GM19455 (cell line): ENCODE results near the gene ACP5.
A peak's percentile ranks its signal among the peaks of the same experiment; 100 is the strongest.

Experiments used
- ATAC-seq: cut with Tn5 transposase; IDR thresholded peaks from one replicate; pipeline ENCODE4 v1.9.1; 2021; ENCODE audit not compliant: unreplicated experiment

Gene ACP5

GRCh38 chr19:11549386-11549953 is 28.0 kb downstream of the ACP5 start:
- no peak for ATAC-seq

DNA sequence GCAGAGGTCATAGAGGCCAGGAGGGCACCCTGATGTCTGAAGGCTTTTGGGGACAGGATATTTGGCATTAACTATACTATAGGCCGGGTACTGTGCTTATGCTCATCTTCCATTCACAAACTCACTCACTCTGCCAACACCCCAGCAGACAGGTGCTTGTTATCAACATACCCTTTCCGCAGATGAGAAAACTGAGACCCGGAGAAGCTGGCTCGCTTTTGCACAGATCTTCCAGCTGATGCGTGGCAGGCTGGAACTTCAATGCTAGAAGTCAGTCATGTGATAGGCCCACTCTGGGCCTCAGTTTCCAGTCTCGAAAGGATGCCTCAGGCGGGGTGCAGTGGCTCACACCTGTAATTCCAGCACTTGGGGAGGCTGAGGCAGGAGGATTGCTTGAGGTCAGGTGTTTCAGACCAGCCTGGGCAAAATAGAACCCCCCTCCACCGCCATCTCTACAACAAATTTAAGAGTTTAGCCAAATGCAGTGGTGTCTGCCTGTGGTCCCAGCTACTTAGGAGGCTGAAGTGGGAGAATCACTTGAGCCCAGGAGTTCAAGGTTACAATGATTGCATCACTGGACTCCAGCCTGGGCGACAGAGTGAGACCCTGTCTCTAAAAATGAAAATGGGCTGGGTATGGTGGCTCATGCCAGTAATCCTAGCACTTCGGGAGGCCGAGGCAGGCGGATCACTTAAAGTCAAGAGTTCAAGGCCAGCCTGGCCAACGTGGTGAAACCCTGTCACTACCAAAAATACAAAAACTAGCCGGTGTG is 29.3 kb downstream of the ACP5 start:
- no peak for ATAC-seq

DNA sequence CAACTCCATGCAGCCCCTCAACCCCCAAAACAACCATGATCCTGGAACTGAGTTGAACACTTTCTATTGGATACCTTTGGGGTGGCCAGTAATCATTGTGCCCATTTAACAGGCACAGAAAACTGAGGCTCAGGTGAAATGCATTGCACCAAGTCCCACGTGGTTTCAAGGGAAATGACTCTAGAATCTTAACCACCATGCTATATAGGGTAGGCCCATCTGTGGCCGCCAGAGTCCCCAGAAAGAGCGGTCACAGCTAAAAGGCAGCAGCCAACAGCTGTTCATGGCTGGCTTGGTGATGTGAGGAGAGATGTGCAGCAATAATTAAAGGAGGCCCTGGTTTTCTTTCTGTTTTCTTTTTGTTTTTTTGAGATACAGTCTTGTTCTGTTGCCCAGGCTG is 36.2 kb downstream of the ACP5 start:
- no peak for ATAC-seq

DNA sequence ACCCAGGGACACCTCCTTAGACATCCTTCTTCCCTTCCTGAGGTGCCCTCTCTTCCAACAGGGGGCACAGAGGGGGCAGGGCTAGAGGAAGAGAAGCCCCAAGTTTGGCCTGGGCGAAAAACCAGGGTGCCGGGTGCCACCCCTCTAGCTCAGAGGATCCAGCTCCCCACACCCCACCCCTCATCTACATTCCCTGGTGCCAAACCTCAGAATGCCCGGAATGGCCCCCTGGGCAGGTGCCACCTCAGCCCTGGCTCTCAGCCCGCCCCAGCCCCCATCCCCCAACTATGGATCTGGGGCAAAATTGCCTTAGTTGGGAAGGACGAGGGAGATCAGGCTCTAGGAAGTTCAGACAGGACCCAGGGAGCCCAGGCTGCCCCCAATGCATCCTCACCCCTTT is 36.8 kb downstream of the ACP5 start:
- no peak for ATAC-seq

DNA sequence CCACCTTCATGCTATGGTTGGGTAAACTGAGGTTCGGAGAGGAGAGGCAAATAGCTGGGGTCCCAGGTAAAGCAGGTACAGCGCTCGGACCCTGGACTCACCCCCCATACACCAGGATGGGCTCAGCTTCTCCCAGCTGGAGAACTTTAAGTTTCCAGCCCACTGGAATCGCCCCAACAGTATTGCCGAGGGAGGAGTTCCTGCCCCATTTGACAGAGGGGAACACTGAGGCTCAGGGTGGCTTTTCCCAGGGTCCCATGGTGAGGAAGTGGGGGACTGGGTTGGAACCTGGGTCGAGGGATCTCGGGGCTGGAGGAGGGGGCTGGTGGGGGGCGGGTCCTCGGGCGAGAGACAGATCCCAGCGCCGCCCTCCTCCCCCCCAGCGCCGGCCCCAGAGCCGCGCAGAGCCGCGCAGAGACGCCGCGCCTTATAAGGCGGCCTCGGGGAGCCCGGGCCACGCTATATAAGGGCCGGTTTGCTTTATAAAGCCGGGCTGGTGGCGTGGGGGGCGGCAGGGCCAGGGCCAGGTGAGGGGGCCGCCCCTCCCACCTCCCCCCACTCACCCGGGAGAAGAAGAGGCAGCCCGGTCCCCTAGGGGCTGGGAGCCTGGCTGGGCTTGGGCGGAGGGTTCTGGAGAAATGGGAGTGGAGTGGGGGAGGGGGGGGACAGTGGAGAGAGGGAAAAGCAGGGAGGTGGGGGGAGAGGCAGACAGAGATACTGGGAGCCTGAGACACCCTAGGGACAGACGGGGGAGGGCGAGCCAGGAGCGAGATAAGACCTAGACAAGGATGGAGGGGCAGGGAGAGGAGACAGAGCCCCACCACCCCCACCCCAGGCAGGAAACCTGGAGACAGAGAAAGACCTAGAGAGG is 37.7 kb downstream of the ACP5 start:
- ATAC-seq = no peak

DNA sequence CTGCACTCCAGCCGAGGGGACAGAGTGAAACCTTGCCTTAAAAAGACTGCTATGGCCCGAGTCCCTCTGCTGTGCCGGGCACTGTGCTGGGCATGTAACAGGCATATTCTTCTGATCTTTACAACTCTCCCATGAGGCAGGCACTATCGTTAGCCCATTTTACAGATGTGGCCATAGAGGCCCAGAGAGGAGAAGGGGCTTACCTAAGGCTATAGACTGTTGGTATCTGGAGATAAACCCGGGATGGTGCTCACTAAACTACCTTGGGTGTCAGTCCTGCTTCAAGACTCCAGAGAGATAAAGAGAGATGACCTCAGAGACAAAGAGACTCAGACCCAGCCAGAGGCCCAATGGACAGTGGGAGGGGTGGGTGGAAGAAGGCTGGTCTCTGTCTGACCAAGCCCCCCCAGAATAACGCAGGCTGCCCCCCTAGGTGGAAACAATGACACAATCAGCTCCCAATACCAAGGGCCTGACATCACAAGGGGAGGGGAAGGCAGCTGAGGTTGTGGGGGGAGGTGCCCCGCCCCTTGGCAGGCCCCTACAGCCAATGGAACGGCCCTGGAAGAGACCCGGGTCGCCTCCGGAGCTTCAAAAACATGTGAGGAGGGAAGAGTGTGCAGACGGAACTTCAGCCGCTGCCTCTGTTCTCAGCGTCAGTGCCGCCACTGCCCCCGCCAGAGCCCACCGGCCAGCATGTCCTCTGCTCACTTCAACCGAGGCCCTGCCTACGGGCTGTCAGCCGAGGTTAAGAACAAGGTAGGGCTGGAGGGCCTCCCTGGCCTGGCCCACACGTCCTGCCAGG is 39.0 kb downstream of the ACP5 start, which contains the start of gene CNN1:
Gene CNN1, plus strand, starts transcription at position 620 of the 805 bp plus-strand sequence. Its CDS starts 77 bp downstream, at position 697.
- ATAC-seq = no peak

DNA sequence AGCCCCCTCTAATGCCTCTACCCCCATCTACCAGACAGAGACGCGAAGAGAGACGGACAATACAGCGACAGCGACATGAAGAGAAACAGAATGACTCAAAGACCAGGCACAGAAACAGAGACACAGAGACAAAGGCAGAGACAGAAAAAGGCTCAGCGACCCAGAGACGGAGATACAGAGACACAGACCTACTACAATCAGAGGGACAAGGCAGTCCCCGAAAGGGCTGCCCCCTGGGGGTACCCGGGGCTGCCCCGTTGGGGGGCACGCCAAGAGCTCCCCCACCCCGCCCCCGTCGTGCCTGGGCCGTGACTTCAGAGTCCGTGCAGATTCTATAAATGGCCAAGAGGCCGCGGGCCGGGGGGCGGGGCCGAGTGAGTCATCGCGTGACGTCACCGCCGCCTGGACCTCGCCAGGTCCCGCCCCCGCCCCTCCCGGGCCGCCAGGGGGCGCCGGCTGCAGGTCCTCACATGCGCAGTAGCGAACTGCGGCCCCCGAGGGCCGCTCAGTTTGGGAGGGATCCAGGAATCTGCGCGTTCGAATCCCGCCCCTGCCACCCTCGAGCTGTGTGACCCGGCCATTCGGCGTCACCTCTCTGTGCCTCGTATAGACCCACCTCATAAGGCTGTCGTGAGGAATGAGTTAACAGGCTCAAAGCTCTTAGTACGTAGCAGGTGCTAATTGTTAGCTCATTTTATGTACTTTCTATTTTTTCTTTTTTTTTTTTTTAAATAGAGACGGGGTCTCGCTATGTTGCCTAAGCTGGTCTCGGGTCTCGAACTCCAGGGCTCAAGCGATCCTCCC is 41.5 kb downstream of the ACP5 start:
- peak; percentile 70 for ATAC-seq

DNA sequence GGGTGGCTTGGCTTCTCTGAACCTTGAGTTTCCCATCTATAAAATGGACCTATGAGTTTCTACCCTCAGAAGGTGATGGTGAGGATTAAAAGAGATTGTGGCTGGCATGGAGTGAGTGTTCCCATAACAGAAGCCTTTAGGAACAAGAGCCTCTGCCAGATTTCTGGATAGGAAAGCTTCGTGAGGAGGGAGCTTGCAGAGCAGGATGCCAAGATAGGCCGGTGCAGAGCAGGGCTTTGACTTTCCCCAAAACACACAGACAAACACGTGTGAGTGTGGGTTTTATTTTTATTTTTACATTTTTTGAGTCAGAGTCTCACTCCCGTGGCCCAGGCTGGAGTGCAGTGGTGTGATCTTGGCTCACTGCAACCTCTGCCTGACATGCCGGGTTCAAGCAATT is 42.5 kb downstream of the ACP5 start:
- ATAC-seq = no peak

- ATAC-seq = no peak
Observed at GRCh38 chr19:11534538-11534937, 42.9 kb downstream of the ACP5 start.

- no peak for ATAC-seq
Observed at GRCh38 chr19:11530432-11530831, 47.0 kb downstream of the ACP5 start.

- ATAC-seq = peak; percentile 92
Observed at GRCh38 chr19:11528551-11529341, 48.7 kb downstream of the ACP5 start, which contains the start of gene ECSIT. Gene ECSIT (minus strand): TSS chr19:11529134. CDS start chr19:11519170, 9,964 bp downstream.
